ENCODE results near the gene FAM161B.

Gene FAM161B

GRCh38 chr14:73887318-73887616, 62.6 kb downstream of the FAM161B start:
- H2BK15ac ChIP-seq (ENCODE audit: low read depth, poor library complexity, severe bottlenecking): peak overlapping the region; percentile 63
- 0% methylated on average over 3 of the region's 7 CpGs for WGBS
- peak overlapping the region; percentile 98 for H3K9ac ChIP-seq (ENCODE audit: low read length)
- no peak overlapping the region for H2BK120ac ChIP-seq (ENCODE audit: low read depth, low read length)
- peak overlapping the region in 1 of 2 experiments; percentile 93 for H3K14ac ChIP-seq (ENCODE audit: low read length in 2 of 2)
- H3K27ac ChIP-seq (ENCODE audit: low read length, poor library complexity, severe bottlenecking): peak overlapping the region; percentile 87
- DNase-seq: no peak
- H3K36me3 ChIP-seq (ENCODE audit: control insufficient read depth in 1 of 2, insufficient read depth in 2 of 2, low read depth in 1 of 2, low read length in 2 of 2): peaks cover 0 to under 1% of the 10 kb centered on the region in 2 experiments
- peak overlapping the region; percentile 87 for H4K8ac ChIP-seq (ENCODE audit: low read length)
- peak overlapping the region; percentile 44 for H2AK5ac ChIP-seq (ENCODE audit: low read length, severe bottlenecking)
- H2BK5ac ChIP-seq (ENCODE audit: low read depth, low read length, poor library complexity, severe bottlenecking): peak overlapping the region; percentile 78
- peak overlapping the region; percentile 73 for H3K4me2 ChIP-seq (ENCODE audit: low read length, poor library complexity, severe bottlenecking)
- H3K27me3 ChIP-seq (ENCODE audit: control insufficient read depth in 1 of 2, insufficient read depth in 1 of 2, low read length in 2 of 2): no peaks in the 10 kb centered on the region
- H4K91ac ChIP-seq (ENCODE audit: low read length): peak overlapping the region; percentile 11
- H3K18ac ChIP-seq (ENCODE audit: low read depth in 1 of 2, low read length in 2 of 2): peak overlapping the region in 1 of 2 experiments; percentile 77
- H3K79me1 ChIP-seq (replicated peaks; ENCODE audit: low read length, poor library complexity, severe bottlenecking): peaks cover 4% of the 10 kb centered on the region
- H3K23ac ChIP-seq (ENCODE audit: low read length in 2 of 2): no peak overlapping the region
- peak overlapping the region in 1 of 2 experiments; percentile 82 for H3K4ac ChIP-seq (ENCODE audit: low read depth in 1 of 2, low read length in 2 of 2)
- H3K4me1 ChIP-seq (ENCODE audit: control insufficient read depth, insufficient read depth, low read depth, low read length): peaks cover 2% of the 10 kb centered on the region
- peak overlapping the region; percentile 83 to 86 for H3K4me3 ChIP-seq (ENCODE audit: insufficient read depth in 1 of 2, low read depth in 1 of 2, low read length in 2 of 2)
- no peak overlapping the region for H2BK12ac ChIP-seq (ENCODE audit: low read length in 2 of 2)
- H3K9me3 ChIP-seq (ENCODE audit: control insufficient read depth, low read length): no peaks in the 10 kb centered on the region
- H2AFZ ChIP-seq (ENCODE audit: low read depth, low read length): peak overlapping the region; percentile 72

DNA sequence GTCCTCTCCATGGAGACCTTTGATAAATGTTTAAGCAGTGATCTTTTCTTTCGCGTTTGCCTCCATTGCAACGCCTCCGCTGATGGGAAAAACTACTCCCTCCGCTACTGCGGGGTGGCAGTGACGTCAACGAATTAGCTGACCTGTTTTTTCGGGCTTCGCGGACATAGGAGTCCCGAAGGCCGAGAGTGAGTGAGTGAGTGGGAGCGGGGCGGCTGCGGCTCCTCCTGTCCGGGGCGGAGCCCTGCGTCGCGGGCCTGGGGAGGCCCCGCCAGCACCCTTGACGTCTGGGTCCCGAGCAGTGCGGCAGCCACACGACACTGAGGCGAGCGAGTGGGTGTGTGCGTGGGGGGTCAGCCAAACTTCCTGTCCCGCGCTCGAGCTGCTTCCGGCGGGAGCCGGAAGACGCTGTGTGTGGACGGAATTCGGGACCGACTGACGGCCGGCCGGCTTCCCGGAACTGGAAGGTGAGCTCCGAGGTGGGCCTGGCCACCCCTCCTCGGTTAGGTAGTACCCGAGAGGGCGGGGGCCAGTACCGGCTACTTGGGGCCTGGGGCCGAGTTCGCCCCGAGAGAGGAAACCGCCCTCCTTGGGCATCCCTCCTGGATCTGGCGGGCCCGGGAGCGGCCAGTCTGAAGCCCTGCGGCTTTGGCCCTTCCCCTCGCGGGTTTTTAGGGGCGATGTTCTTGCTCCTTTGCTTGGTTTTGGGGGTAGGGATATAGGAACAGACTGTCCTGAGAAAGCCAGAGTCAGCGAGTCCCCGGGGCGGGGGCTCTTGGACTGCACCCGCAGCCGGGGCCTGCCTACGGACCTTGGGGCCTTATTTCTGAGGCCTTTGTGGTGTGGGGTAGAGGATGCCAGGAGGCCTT, 63.2 kb downstream of the FAM161B start, which contains the start of gene ZNF410:
TSS of gene ZNF410 (plus strand) at position 411 of the 869 bp plus-strand sequence. CDS start 5,317 bp downstream, outside the sequence.
- H2BK120ac ChIP-seq (ENCODE audit: low read depth, low read length): peak within 1 kb of the TSS; percentile 68
- peak within 1 kb of the TSS; percentile 90 to 93 for H3K14ac ChIP-seq (ENCODE audit: low read length in 2 of 2)
- H3K4ac ChIP-seq (ENCODE audit: low read depth in 1 of 2, low read length in 2 of 2): peak within 1 kb of the TSS in 1 of 2 experiments; percentile 82
- peak within 1 kb of the TSS; percentile 44 for H2AK5ac ChIP-seq (ENCODE audit: low read length, severe bottlenecking)
- WGBS: under 1% methylated on average over 61 of the region's 65 CpGs
- peaks cover 4% of the 10 kb centered on the region for H3K79me1 ChIP-seq (replicated peaks; ENCODE audit: low read length, poor library complexity, severe bottlenecking)
- H2BK12ac ChIP-seq (ENCODE audit: low read length in 2 of 2): no peak within 1 kb of the TSS
- peak within 1 kb of the TSS; percentile 63 for H2BK15ac ChIP-seq (ENCODE audit: low read depth, poor library complexity, severe bottlenecking)
- H3K36me3 ChIP-seq (ENCODE audit: control insufficient read depth in 1 of 2, insufficient read depth in 2 of 2, low read depth in 1 of 2, low read length in 2 of 2): peaks cover 0 to 5% of the 10 kb centered on the region in 2 experiments
- H3K9me3 ChIP-seq (ENCODE audit: control insufficient read depth, low read length): no peaks in the 10 kb centered on the region
- H2BK5ac ChIP-seq (ENCODE audit: low read depth, low read length, poor library complexity, severe bottlenecking): peak within 1 kb of the TSS; percentile 78
- H4K8ac ChIP-seq (ENCODE audit: low read length): peak within 1 kb of the TSS; percentile 87
- peak within 1 kb of the TSS; percentile 72 for H2AFZ ChIP-seq (ENCODE audit: low read depth, low read length)
- H3K9ac ChIP-seq (ENCODE audit: low read length): peak within 1 kb of the TSS; percentile 98
- peaks cover 2% of the 10 kb centered on the region for H3K4me1 ChIP-seq (ENCODE audit: control insufficient read depth, insufficient read depth, low read depth, low read length)
- H3K4me3 ChIP-seq (ENCODE audit: insufficient read depth in 1 of 2, low read depth in 1 of 2, low read length in 2 of 2): peak within 1 kb of the TSS; percentile 83 to 86
- H3K18ac ChIP-seq (ENCODE audit: low read depth in 1 of 2, low read length in 2 of 2): peak within 1 kb of the TSS; percentile 77 to 89
- H3K27me3 ChIP-seq (ENCODE audit: control insufficient read depth in 1 of 2, insufficient read depth in 1 of 2, low read length in 2 of 2): no peaks in the 10 kb centered on the region
- peak within 1 kb of the TSS; percentile 90 for H3K27ac ChIP-seq (ENCODE audit: low read length, poor library complexity, severe bottlenecking)
- H4K91ac ChIP-seq (ENCODE audit: low read length): peak within 1 kb of the TSS; percentile 11
- peak; percentile 99 for DNase-seq
- peak within 1 kb of the TSS; percentile 73 for H3K4me2 ChIP-seq (ENCODE audit: low read length, poor library complexity, severe bottlenecking)
- H3K23ac ChIP-seq (ENCODE audit: low read length in 2 of 2): no peak within 1 kb of the TSS

DNA sequence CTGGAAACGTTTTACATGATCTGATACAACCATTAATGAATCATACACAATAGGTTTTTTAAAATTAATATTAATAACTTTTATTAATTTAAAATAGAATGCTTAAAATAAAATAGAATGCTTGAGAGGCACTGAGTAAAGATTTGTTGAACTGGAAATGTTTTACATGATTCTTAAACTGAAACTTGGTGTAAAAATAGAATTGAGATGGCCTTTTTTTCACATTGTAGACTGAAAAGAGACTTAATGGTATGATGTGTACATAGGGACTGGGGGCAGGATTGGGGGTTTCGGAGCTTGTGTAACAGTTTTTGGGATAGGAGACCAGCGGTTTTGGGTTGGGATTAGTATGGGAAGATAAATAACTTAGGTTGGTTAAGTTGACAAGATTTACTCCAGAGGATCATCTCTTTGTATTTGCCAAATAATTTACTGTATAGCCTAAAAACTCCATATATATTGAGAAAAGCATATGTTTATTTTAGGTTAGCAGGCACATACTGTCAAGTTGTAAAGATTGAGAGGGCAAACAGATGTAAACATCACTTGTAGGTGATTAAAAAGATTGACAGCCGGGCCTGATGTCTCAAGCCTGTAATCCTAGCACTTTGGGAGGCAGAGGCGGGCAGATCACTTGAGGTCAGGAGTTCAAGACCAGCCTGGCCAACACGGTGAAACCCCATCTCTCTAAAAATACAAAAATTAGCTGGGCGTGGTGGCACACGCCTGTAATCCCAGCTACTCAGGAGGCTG, 65.3 kb downstream of the FAM161B start:
- no peak overlapping the region for H3K27ac ChIP-seq (ENCODE audit: low read length, poor library complexity, severe bottlenecking)
- 99% methylated on average over 6 of the region's 8 CpGs for WGBS

More for the DNA sequence above, 65.3 kb downstream of the FAM161B start:
- H3K36me3 ChIP-seq (ENCODE audit: control insufficient read depth in 1 of 2, insufficient read depth in 2 of 2, low read depth in 1 of 2, low read length in 2 of 2): peaks cover 0 to 18% of the 10 kb centered on the region in 2 experiments
- no peak overlapping the region for H2BK15ac ChIP-seq (ENCODE audit: low read depth, poor library complexity, severe bottlenecking)
- H3K14ac ChIP-seq (ENCODE audit: low read length in 2 of 2): no peak overlapping the region
- H3K18ac ChIP-seq (ENCODE audit: low read depth in 1 of 2, low read length in 2 of 2): no peak overlapping the region
- H3K9me3 ChIP-seq (ENCODE audit: control insufficient read depth, low read length): no peaks in the 10 kb centered on the region
- no peak overlapping the region for H2AK5ac ChIP-seq (ENCODE audit: low read length, severe bottlenecking)
- no peak overlapping the region for H3K4me3 ChIP-seq (ENCODE audit: insufficient read depth in 1 of 2, low read depth in 1 of 2, low read length in 2 of 2)
- DNase-seq: no peak
- no peaks in the 10 kb centered on the region for H3K27me3 ChIP-seq (ENCODE audit: control insufficient read depth in 1 of 2, insufficient read depth in 1 of 2, low read length in 2 of 2)
- H3K23ac ChIP-seq (ENCODE audit: low read length in 2 of 2): no peak overlapping the region
- H3K4ac ChIP-seq (ENCODE audit: low read depth in 1 of 2, low read length in 2 of 2): no peak overlapping the region
- H3K9ac ChIP-seq (ENCODE audit: low read length): no peak overlapping the region
- H4K91ac ChIP-seq (ENCODE audit: low read length): no peak overlapping the region
- H4K8ac ChIP-seq (ENCODE audit: low read length): no peak overlapping the region
- peaks cover 4% of the 10 kb centered on the region for H3K79me1 ChIP-seq (replicated peaks; ENCODE audit: low read length, poor library complexity, severe bottlenecking)
- no peak overlapping the region for H2BK120ac ChIP-seq (ENCODE audit: low read depth, low read length)
- no peak overlapping the region for H2AFZ ChIP-seq (ENCODE audit: low read depth, low read length)
- H3K4me1 ChIP-seq (ENCODE audit: control insufficient read depth, insufficient read depth, low read depth, low read length): peaks cover 2% of the 10 kb centered on the region
- no peak overlapping the region for H2BK12ac ChIP-seq (ENCODE audit: low read length in 2 of 2)
- H3K4me2 ChIP-seq (ENCODE audit: low read length, poor library complexity, severe bottlenecking): no peak overlapping the region
- no peak overlapping the region for H2BK5ac ChIP-seq (ENCODE audit: low read depth, low read length, poor library complexity, severe bottlenecking)
